GM19372 (cell line): ENCODE data around the gene GPR34.
A peak's percentile ranks its signal among the peaks of the same experiment; 100 is the strongest.
"Not testable (repeated sequence)": the region's sequence is repeated elsewhere in the genome, so short reads cannot be mapped to it uniquely, and the experiment has no call there.

ENCODE experiments used
- ATAC-seq: cut with Tn5 transposase; IDR thresholded peaks from one replicate; pipeline ENCODE4 v1.9.1; 2021; ENCODE audit warnings: mild to moderate bottlenecking, low read depth, moderate library complexity; ENCODE audit not compliant: unreplicated experiment

The GPR34 gene

DNA sequence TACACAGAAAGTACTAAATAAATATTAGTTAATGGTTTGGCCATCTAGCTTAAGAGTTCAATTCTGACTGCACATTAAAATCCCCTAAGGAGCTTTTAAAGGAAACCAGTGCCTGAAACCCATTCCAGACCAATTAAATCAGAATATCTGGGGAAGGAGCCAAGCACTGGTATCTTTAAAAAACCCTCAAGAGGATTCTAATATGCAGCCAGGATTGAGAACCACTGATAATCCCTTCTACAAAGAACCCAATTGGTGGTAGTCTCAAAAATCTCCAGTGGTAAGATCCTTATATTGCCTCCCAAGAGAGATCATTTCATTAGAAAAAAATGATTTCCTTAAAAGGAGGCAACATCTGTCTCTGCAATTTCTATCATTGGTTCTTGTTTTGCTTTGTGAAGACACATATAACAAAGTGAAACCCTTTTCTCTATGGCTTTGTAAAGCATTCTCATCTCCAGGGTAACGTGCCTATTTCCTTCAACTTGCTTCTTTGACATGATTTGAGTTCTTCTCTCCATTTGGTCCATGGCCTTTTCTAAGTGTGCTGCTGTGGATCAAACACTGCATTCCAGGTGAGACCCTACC lies 3.5 kb downstream of the GPR34 start:
- ATAC-seq, result no peak

DNA sequence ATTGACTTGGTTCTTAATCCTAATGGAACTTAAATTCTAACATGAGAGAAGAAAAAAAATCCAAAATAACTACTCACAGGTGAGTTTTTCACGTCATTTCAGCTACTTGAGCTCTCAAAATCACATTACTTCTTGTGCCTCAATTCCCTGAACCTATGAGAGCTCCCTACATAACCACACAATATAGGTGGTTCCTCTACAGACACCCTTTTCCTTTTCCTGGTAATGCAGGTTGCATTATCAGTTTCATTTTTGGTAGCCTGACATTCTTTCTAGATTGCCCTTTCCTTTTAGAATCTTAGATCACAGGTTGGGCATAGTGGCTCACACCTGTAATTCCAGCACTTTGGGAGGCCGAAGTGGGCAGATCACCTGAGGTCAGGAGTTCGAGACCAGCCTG lies 4.3 kb downstream of the GPR34 start:
- ATAC-seq, result no peak

DNA sequence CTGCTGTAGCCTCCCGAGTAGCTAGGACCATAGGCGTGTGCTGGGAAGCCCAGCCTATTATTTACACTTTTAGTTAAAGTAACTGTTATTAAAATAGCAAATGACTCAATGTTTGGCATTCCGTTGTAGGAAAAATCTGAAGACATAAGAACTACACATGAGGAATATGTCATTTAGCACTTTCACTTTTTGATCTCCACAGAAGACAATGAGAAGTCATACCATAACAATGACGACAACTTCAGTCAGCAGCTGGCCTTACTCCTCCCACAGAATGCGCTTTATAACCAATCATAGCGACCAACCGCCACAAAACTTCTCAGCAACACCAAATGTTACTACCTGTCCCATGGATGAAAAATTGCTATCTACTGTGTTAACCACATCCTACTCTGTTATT lies 6.7 kb downstream of the GPR34 start:
- ATAC-seq, result no peak

DNA sequence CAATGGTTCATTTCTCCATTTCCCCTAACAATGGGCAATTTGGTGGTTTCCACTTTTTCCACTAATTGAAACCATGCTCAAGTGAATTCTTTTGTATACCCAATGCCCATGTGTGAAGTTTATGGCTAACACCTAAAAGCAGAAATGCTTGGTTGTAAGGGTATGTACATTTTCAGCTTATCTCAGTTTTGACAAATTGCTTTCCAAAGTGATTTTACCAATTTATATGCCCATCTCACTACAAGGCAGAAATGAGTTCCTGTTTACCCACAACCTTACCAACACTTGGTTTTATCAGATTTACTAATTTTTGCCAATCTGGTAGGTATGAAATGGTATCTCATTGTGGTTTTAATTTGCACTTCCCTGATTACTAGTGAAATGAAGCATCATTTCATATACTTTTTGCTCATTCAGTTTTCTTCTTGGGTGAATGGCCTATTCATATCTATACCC lies 14.8 kb downstream of the GPR34 start:
- no peak for ATAC-seq

DNA sequence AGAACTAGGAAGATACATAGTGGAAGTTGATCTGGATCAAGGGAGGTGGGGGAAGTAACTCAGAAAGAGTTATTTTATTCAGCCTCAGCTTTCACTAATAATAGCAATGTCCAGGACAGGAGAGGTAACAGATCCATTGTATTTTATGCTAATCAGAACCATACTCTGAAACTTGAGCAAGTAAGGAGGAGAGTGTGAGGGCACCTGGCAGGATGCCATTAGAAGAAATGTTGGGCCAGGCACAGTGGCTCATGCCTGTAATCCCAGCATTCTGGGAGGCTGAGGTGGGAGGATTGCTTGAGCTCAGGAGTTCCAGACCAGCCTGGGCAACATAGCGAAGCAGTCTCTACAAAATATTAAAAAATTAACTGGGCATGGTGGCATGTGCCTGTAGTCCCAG lies 16.3 kb downstream of the GPR34 start:
- no peak for ATAC-seq

DNA sequence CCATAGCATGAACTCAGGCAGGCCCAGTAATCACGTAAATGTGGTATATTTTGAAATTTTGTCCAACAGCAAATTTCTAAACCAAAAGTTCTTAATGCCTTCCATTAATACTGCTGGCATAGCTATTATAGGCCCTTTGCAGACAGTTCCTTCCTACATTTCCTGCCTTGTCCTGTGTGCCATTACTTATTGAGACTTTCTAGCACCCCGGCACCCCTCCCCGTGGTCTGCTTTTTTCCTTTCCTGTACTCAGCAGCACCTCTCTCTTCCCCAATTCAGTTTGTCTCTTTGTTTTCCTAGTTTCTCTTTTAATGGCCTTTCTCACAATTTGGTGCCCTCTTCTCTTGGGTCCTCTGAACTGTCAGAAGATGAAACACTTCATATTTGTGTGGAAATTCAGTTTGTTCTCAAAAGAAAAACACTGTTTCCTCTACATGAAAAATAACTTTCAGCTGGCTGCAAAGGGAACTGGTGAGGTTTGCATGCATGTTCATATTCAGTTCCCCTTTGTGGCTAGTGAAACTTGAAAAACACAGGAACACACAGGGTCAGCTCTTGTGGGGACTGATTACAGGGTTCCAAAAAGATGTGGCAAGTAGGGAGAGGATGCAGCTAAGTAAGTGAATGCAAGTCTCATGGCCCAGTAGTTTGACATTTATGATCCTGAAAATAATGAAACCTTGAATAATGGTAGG lies 17.1 kb downstream of the GPR34 start:
- peak; percentile 84 for ATAC-seq

DNA sequence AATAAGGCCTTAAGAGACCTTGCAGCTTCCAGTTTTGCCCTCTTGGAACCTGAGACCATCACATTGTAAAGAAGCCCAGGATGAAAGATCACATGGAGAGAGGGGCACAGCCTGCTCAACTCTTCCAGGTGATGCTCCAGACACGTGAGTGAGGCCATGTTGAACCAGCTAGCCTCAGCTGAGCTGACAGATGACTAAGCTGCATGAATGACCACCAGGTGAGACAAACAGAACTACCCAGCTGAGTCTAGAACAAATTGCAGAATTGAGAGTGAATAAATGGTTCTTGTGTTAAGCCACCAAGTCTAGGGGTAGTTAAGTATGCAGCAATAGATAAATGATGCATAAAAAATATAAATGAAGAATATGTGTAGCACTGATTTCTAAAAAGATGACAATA lies 18.4 kb downstream of the GPR34 start:
- ATAC-seq, result no peak

DNA sequence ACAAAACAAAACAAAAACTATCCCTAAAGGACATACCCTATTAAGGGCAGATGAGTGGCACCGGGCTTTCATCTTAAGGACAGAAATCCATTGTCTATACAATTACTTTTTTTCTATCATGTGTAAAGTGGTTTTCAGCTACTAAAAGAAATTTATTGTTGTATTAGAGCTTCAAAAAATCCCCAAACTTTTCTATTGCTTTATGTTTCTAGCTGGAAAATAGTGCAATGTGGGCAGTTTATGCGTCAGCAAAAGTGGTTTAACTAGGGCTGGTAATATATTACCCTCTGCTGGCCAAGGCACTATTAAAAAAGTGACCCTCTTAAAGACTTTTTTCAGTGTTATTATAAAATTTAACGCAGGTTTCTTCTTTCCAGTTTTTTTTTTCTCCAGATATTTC lies 19.7 kb downstream of the GPR34 start:
- no peak for ATAC-seq

DNA sequence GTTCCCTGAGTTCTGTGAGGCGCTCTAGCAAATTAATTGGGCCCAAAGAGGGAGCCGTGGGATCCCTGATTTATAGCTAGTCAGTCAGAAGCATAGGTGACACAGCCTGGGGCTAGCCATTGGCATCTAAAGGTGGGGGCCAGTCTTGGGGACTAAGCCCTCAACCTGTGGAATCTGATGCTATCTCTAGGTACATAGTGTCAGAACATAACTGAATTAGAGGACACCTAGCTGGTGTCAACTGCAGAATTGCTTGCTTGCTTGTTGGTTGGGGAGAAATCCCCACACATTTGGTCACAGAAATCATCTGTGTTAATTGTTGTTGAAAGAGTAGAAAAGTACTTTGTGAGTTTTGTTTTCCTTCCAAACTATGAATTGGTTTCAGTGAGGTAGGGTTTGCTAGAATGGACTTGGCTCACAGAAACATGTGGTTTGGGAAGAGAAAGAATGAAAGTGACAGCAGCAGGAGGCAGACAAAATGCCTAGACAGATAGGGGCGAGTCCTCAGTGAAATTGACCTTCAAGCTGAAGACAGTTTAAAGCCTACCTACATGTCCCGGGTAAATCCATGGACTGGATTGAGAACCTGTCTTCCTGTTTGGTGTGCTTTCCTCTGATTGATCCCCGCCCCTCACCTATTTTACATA lies 22.4 kb downstream of the GPR34 start:
- ATAC-seq, result no peak

DNA sequence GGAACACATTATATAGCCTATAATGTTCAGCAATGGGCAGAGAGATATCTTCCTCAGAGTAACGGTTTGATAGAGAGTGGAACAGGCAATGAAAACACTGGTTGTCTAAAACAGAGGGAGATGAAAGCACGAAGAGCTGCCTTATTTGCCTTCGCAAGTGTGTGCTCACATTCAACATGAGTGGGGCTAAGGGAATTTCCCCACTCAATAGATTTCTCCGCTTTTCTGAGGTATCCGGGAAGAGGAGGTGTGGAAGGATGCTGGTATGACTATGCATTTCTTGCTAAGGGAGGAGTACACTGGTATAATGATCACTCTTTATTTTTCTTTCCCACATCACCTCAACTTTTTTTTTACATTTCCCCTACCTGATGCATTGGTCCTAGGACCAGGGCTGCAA lies 27.4 kb downstream of the GPR34 start:
- no peak for ATAC-seq

DNA sequence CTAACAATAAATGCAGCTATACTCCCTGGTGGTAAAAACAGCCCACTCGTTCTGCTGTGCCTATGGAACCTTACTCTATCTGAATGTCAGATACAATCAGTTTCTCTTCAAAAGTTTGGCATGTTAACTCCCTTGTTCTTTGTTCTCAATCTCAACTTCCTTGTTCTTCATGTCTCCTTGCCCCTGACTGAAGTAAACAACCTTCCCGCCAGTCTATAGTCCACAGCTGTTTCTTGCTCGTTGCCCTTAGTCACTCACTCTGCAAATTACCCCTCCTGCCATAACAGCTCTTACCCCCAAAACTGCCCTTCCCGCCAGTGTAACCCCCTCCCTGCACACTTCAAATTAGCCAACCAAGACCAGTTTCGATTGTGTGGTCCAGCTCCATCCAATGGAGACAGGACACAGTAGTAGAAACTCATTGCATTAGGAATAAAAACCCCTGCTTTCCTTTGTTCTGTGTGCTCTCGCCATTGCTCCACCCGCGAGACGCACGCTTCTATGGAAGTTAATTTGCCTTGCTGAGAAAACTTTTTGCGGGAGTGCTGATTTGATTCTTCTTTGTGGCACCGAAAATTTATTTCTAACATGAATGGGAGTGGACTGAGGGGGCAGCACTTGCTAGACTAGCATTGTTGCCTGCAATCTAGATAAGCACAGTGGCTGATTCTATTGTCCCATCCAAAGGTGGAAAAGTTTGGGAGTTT lies 28.1 kb downstream of the GPR34 start:
- no peak for ATAC-seq

DNA sequence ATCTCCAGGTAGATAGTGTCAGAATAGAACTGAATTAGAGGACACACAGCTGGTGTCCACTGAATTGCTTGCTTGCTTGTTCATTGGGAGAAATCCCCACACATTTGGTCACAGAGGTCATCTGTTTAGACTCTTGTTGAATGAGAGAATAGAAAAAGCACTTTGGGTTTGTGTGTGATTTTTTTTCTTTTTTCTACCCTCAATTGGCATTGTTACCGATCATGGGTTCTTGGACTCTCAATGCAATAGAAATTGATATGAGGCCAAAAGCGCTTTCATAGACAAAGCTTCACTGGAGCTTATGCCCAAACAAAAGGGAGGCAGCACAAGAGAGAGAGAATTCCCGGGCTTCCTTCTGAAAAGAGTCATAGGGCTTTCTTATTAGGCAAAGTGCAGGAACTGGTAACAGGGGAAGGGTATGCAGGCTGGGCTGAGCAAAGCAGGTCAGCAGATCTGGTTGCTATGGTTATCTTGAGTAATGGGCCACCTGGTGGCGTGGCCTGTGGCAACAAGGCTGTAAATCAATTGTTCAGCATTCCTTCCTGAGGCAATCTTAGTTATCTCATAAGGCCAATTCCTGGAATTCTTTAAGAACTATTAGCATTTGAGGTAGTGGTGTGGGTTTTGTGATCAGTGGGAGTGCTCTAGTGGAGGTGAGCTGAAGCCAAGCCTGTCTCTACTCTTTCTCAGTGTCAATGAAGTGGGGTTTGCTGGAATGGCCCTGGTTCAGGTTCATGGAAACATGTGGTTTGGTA lies 29.9 kb downstream of the GPR34 start:
- no peak for ATAC-seq

DNA sequence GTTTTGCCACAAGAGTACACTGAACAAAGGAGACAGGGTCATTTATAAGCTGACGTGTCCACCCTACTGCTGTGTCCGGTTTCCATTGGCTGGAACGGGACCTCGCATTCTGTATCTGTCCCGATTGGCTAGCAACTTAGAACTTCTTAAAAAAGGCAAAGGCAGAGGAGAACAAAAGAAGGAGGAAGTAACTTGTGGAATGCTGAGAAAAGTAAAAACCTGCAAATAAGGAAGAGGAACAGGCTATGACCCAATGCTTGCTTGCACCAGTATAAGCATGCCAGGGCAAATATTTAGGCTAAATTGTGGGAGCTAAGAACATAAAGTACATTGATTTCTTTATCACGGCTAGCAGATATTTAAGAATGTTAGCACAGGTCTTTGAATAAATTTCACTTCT lies 30.8 kb downstream of the GPR34 start:
- ATAC-seq, result not testable (repeated sequence)

DNA sequence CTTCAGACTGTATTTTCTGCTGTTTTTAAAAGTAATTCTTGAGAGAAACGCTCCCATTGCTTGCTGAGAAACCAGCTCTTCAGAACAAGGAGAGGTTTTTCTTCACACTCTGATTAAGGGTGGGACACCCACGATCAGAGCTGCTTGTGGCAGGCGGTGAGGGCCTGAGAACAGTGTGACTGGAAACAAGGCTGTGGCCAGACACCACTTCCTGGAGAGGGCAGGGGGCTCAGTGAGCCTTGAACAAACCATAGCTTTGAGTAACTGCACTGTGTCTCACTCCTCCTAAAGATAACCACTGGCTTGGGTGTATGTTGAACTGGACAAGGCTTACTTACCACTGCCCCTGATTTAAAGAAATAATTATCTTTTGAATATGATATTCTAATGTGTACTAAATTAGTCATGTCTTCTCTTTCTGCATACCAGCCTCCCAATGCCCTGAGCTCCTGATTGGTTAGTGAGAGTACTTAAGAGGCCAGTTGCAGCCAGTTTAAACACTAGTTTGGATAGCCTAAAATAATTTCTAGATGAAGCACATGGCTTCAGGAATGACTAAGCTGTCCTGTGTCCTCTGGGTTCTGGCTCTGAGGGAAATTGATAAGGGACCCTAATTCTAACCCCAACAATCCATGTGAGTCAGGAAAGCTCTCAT lies 31.5 kb downstream of the GPR34 start:
- ATAC-seq, result peak; percentile 82

DNA sequence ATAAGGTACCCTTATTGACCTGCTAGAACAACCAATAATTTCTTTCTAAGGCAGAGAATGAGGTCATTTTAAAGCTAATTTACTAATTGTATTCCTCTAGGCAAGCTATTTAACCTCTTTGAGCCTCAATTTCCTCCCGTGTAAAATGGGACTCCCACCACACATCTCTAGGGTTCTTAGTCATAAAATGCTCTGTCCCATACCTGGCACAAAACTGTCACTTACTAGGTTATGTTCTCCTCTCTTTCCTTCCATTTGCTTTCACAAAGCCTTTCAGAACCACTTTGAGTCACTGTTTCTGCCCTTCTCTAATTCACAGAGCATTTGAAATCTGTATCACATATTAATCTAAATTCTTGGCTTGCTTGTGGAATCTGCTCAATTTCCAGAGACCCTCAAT lies 32.8 kb downstream of the GPR34 start:
- ATAC-seq, result no peak

DNA sequence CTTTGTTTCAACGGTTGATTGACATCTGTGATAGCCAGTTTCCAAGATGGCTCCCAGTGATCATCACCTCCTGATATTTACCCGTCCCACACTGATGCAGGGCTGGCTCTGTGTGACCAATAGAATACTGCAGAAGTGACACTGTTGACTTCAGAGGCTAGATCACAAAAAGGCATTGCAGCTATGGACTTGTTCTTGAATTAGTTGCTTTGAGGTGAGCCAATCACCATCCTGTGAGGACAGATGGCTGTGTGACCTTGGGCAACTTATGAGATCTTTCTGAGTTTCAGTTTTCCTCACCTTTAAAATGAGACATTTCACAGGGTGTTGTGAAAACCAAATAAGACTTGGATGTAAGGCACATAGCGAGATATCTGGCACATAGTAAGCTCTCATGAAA lies 33.4 kb downstream of the GPR34 start:
- ATAC-seq, result no peak

DNA sequence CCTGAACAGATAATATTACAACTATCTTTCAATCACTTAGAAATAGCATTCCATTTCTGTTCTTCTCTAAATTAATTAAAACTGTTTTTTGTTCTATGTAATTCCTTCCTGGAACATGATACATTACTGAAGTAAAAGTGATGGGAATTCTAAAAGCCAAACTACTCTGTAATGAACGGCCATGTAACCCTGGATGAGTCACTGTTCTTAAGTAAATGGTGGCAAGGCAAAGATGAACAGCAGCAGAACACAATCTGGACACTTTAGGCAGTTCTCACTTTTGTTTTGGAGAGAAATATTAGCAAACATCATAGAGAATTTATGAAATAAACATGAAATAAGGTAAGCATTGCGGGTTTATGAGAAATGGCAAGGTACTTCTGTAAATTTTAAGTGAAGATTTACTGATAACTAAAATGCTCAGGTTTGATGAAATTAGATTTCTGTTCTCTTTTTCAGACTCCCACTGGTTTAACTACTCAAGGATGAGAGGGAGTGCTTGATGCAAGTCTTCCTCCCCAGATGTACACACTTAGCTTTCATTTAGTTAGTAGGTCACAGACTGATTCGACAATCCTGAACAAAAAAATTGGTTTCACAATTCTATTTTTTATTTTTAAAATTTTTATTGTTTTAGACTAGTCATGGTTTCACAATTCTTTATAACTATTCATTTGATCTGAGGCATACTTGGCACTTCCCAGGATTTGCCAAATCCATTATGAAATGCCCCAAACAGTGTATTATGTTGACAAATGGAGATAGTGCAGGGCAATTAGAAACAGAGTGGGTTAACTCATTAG lies 34.2 kb downstream of the GPR34 start:
- no peak for ATAC-seq

DNA sequence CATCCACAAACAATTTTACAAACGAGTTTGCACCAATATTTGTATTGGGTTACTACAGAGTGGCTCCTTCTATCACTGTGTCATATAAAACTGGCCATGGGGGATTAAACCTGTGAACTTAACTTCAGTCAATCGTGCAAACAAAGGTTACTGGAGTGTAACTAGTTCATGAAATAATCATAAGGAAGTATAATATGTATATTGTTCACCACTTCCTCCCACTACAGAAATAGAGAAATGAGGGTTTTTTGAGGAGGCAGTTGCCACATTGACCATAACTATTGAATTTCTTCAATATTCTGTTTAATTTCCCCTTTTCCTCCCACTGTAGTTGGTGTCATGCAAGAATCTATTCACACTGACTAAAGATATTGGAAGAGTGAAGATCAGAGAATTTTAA lies 35.1 kb downstream of the GPR34 start, which contains the start of gene GPR82:
TSS of gene GPR82 (plus strand) at position 356 of the 400 bp plus-strand sequence. CDS start 2,846 bp downstream, outside the sequence.
- ATAC-seq, result no peak

DNA sequence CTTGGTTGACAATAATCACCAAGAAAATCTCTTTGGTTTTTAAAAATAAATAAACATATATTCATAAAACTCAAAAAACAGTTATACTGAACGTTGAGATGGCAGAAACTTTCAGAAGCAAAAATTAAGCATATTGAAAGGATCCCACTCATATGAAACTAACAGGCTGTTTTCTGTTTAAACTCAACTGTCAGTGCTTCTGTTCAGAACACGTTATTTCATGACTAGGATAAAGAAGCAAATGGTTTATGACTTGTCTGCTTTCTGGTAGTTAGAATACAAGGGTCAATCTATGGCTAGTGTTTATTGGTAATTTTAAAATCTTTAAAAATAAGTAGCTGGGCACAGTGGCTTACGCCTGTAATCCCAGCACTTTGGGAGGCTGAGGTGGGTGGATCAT lies 39.4 kb downstream of the GPR34 start:
- ATAC-seq, result no peak
